Measurements from ENCODE around the gene KPNA6. TPM values are rescaled to one million over a fixed set of nuclear protein-coding genes. Genes with fewer than 3 reads are reported as not detected.

The KPNA6 gene
- total and polyA plus RNA-seq, 2 of the 4 experiments (the other 2 are of a cell fraction) = 27.0 to 50.7 TPM

DNA sequence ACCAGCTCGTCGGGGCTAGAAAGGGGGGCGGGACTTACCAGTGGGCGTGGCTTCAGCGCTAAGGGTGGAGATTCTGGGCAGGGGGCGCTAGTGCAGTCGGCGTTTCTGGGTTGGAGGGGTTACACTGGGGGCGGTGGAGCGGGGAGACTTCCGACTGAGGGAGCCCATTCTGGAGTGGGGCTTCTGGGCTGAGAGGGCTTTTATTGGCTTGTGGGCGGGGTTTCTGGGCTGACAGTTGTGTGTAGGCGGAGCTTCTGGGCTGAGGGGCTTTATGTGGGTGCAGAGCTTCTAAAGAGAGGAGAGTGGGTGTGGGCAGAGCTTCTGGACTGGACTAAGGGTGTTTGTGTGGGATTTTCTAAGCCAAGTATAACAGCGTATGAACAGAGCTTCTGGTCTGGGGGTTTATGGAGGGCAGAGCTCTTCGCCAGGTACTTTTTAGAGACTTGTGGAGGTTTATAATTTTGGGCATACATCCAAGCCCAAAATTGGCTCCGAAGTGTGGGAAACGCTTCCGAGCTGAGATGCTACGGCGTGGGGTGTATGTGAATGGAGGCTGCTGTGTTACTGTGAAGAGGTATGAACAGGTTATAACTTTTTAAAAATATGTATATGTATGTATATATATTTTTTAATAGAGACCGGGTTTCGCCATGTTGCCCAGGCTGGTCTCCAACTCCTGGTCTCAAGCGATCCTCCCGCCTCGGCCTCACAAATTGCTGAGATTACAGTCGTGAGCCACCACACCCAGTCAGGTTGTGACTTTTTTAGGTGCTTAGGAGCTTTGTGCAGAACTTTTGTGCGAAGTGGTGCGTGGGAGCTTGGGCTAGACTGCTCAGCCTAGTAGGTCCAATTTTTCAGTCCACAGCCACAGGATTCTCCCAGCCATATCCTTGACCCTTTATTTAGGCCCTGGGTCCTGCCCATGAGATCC is 34.3 kb upstream of the KPNA6 start:
- H4K91ac ChIP-seq (ENCODE audit: insufficient read depth, low read depth, low read length) = peak overlapping the region; percentile 31; the same call in 1 of the 2 replicates
- H2AFZ ChIP-seq (replicated peaks; ENCODE audit: low read length, poor library complexity) = peak overlapping the region; percentile 99
- no peak for TF ChIP-seq RAD21 (IDR thresholded peaks at IDR 0.05; ENCODE audit: low read length)
- TF ChIP-seq NFE2L2 (IDR thresholded peaks at IDR 0.05; ENCODE audit: low read depth, low read length) = no peak
- peak; percentile 5; the same call in 1 of the 2 replicates for TF ChIP-seq MAZ (IDR thresholded peaks at IDR 0.05; ENCODE audit: borderline replicate concordance, low read depth, low read length)
- TF ChIP-seq, protein P1, sequence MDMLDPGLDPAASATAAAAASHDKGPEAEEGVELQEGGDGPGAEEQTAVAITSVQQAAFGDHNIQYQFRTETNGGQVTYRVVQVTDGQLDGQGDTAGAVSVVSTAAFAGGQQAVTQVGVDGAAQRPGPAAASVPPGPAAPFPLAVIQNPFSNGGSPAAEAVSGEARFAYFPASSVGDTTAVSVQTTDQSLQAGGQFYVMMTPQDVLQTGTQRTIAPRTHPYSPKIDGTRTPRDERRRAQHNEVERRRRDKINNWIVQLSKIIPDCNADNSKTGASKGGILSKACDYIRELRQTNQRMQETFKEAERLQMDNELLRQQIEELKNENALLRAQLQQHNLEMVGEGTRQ (IDR thresholded peaks at IDR 0.05; ENCODE audit: low read depth, low read length) = no peak
- TF ChIP-seq RFX5 (IDR thresholded peaks at IDR 0.05; ENCODE audit: low read depth, low read length) = no peak
- TF ChIP-seq RCOR1 (IDR thresholded peaks at IDR 0.05; ENCODE audit: insufficient replicate concordance, low read length) = no peak
- TF ChIP-seq CEBPB (IDR thresholded peaks at IDR 0.05; ENCODE audit: low read depth, low read length) = no peak
- TF ChIP-seq, protein P2, sequence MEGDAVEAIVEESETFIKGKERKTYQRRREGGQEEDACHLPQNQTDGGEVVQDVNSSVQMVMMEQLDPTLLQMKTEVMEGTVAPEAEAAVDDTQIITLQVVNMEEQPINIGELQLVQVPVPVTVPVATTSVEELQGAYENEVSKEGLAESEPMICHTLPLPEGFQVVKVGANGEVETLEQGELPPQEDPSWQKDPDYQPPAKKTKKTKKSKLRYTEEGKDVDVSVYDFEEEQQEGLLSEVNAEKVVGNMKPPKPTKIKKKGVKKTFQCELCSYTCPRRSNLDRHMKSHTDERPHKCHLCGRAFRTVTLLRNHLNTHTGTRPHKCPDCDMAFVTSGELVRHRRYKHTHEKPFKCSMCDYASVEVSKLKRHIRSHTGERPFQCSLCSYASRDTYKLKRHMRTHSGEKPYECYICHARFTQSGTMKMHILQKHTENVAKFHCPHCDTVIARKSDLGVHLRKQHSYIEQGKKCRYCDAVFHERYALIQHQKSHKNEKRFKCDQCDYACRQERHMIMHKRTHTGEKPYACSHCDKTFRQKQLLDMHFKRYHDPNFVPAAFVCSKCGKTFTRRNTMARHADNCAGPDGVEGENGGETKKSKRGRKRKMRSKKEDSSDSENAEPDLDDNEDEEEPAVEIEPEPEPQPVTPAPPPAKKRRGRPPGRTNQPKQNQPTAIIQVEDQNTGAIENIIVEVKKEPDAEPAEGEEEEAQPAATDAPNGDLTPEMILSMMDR (conservative IDR thresholded peaks at IDR 0.05; ENCODE audit: low read depth, low read length) = peak; percentile 32; the same call in 1 of the 2 replicates
- TF ChIP-seq CHD1 (IDR thresholded peaks at IDR 0.05; ENCODE audit: low read depth, low read length) = 0 out of 2 replicates have a peak, but pooled peaks have one; percentile 23
- no peak; the same call in 1 of the 2 replicates for TF ChIP-seq POLR2A (IDR thresholded peaks at IDR 0.05; ENCODE audit: low read depth, low read length)
- H3K18ac ChIP-seq (ENCODE audit: low read depth, low read length) = peak overlapping the region; percentile 30
- peak overlapping the region; percentile 44; the same call in 1 of the 2 replicates for H4K5ac ChIP-seq (ENCODE audit: low read depth, low read length)
- BruUV-seq (replicated peaks) = no TSS peak
- H3K14ac ChIP-seq (replicated peaks; ENCODE audit: low read depth, low read length) = peak overlapping the region; percentile 26; the same call in 1 of the 2 replicates
- ATAC-seq (ENCODE audit: low read depth) = peak; percentile 38
- H3K23ac ChIP-seq (ENCODE audit: low read depth, low read length) = 0 out of 2 replicates have a peak overlapping the region, but pooled peaks have one; percentile 49
- peaks cover 9% of the 10 kb centered on the region for H4K20me1 ChIP-seq (ENCODE audit: insufficient read depth, low read length)
- H3K79me1 ChIP-seq (ENCODE audit: low read depth in 1 of 2, low read length in 2 of 2) = peaks cover 28 to 71% of the 10 kb centered on the region in 2 experiments
- peak overlapping the region; percentile 60 to 94; a peak in 2 of 4 replicates for H4K8ac ChIP-seq (ENCODE audit: low read depth in 2 of 2, low read length in 2 of 2)
- intact Hi-C loops (cut with micrococcal nuclease) = loop anchor here (2.0 to 5.0 kb wide), 2 partner anchors 34 to 107 kb away; partner anchors contain the start of gene KPNA6
- H3K4me3 ChIP-seq (ENCODE audit: insufficient read depth, low read depth, low read length) = peak overlapping the region; percentile 84
- peak overlapping the region; percentile 40; the same call in 1 of the 2 replicates for H2AK5ac ChIP-seq (ENCODE audit: low read depth, low read length)
- 39% methylated on average over 10 of the region's 28 CpGs; no CpG with 5 or more reads in 1 of the 2 experiments for WGBS, 2 experiments (ENCODE audit: extremely low coverage in 2 of 2, insufficient read length in 1 of 2)
- H2BK20ac ChIP-seq (ENCODE audit: low read depth, low read length) = no peak overlapping the region
- H2BK120ac ChIP-seq (ENCODE audit: low read depth, low read length) = no peak overlapping the region
- CTCF ChIA-PET = interaction anchor here (0.5 to 1.4 kb wide), 3 partner anchors 10 to 35 kb away, joined by 3 to 5 read pairs (median 3); no protein-coding TSS in a partner anchor
- H3K9ac ChIP-seq (ENCODE audit: low read depth, low read length) = peak overlapping the region; percentile 48
- H3K56ac ChIP-seq (ENCODE audit: extremely low read depth, insufficient read depth, low read length) = peak overlapping the region; percentile 26; the same call in 1 of the 2 replicates
- H3K4me2 ChIP-seq (ENCODE audit: low read depth, low read length) = peak overlapping the region; percentile 81
- peak overlapping the region; percentile 58 for H2BK5ac ChIP-seq (ENCODE audit: low read depth, low read length, poor library complexity, severe bottlenecking)
- H3K27me3 ChIP-seq (ENCODE audit: control insufficient read depth, insufficient read depth, low read length) = no peaks in the 10 kb centered on the region
- peaks cover 24% of the 10 kb centered on the region for H3K36me3 ChIP-seq (ENCODE audit: control insufficient read depth, insufficient read depth, low read length)
- peak overlapping the region; percentile 86 for H2AK9ac ChIP-seq (replicated peaks; ENCODE audit: low read depth, low read length, poor library complexity)
- peak overlapping the region; percentile 64 for H3K27ac ChIP-seq (ENCODE audit: insufficient read depth, low read length)
- dilution Hi-C loops (cut with HindIII; ENCODE audit: low sequenced_read_pairs, unreplicated experiment) = no loop called here
- no peaks in the 10 kb centered on the region for H3K9me3 ChIP-seq (ENCODE audit: control insufficient read depth, insufficient read depth, low read length)
- peak overlapping the region; percentile 63 for H3K4ac ChIP-seq (ENCODE audit: low read depth, low read length)
- peaks cover 10% of the 10 kb centered on the region for H3K4me1 ChIP-seq (ENCODE audit: control insufficient read depth, insufficient read depth, low read length)
- in situ Hi-C loops (cut with MboI; ENCODE audit: low sequenced_read_pairs) = no loop called here
- H2BK15ac ChIP-seq (ENCODE audit: low read depth, low read length) = no peak overlapping the region
- peaks cover 17% of the 10 kb centered on the region for H3K9me1 ChIP-seq (ENCODE audit: insufficient read depth, low read length)
- POLR2A ChIA-PET (ENCODE audit: unreplicated experiment) = interaction anchor here (0.5 kb wide), 1 partner anchor 36 kb away, joined by 4 read pairs; no protein-coding TSS in a partner anchor
- DNase-seq = no peak

All from IMR-90 (cell line).